KOPT-K1 (cell line): ENCODE results near the gene WFDC1.

Experiments used
- H3K27ac ChIP-seq: fragments of 200-600 bp; sonication (generic); 2 replicates; pipeline ENCODE4 v1.5.1; 2016; ENCODE audit warnings: antibody characterized with exemption, mild to moderate bottlenecking, low read depth, low read length; ENCODE audit not compliant: poor library complexity, severe bottlenecking
- H3K36me3 ChIP-seq: fragments of 200-600 bp; sonication (generic); 2 replicates; pipeline ENCODE4 v1.5.1; 2017; ENCODE audit warnings: antibody characterized with exemption, mild to moderate bottlenecking, low read length, moderate library complexity; ENCODE audit not compliant: insufficient read depth
- H3K9me3 ChIP-seq: fragments of 200-600 bp; sonication (generic); 2 replicates; pipeline ENCODE4 v1.5.1; 2017; ENCODE audit warnings: antibody characterized with exemption, low read length, mild to moderate bottlenecking; ENCODE audit not compliant: insufficient read depth, poor library complexity, severe bottlenecking

WFDC1 gene, protein sequence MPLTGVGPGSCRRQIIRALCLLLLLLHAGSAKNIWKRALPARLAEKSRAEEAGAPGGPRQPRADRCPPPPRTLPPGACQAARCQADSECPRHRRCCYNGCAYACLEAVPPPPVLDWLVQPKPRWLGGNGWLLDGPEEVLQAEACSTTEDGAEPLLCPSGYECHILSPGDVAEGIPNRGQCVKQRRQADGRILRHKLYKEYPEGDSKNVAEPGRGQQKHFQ

GRCh38 chr16:84294531-84295142 lies at the start of gene WFDC1:
Gene WFDC1, plus strand, starts transcription at chr16:84294878. Its CDS starts 94 bp downstream, at chr16:84294972.
- no peaks in the 10 kb centered on the region for H3K36me3 ChIP-seq
- H3K27ac ChIP-seq, result no peak within 1 kb of the TSS
- no peaks in the 10 kb centered on the region for H3K9me3 ChIP-seq

DNA sequence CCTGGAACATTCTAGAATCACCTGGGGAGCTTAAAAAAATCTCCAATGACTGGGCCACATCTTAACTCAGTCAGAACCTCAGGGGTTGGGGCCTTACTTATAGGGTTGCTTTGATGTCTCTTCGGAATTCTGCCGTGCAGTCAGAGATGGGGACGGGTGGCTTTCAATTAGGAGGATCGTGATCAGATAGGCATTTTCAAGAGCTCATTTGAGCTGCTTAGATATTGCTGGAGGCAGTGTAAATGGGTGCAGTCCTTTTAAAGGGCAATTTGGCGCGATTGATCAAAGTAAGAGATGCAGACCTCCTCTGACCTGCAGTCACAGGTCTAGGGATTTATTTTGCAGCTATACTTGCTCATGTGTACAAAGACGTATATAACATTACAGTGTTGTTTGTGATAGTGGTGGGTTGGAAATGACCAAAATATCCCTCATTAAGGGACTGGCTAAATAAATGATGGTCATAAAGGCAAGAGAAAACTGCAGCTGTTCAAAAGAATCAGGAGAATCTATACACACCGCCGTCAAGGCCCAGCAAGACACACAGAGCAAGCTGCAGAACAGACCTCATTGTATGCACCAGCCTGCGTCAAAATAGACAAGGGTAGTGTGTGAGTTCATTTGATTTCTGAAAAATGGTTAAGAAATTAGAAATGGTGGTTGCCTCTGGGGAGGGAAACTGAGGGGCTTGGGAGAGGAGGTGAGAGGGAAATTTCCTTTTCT lies 48.6 kb upstream of the WFDC1 start:
- Histone ChIP-seq H3K27ac (no peak overlapping the region), H3K9me3 (no peaks in the 10 kb centered on the region), H3K36me3 (no peaks in the 10 kb centered on the region)

DNA sequence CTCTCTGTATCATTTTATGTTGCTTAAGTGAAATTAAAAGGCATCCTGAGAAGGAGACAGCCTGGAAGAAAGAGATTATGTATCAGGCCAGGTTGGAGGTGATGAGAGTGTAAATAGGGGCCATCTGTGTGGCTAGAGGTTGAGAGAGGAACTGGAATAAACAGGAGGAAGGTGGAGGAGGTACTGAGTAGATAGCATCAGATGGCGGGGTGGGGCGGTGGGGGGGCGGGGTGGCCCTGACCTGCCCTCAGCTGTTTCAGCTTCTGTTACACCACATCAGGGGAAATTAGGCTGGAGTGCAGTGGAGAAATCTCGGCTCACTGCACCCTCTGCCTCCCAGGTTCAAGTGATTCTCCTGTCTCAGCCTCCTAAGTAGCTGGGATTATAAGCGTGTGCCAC lies 48.0 kb upstream of the WFDC1 start:
- H3K36me3 ChIP-seq, result no peaks in the 10 kb centered on the region
- H3K9me3 ChIP-seq, result no peaks in the 10 kb centered on the region
- H3K27ac ChIP-seq, result no peak overlapping the region

GRCh38 chr16:84247331-84247730 lies 47.3 kb upstream of the WFDC1 start:
- H3K9me3 ChIP-seq, result no peaks in the 10 kb centered on the region
- H3K27ac ChIP-seq, result no peak overlapping the region
- no peaks in the 10 kb centered on the region for H3K36me3 ChIP-seq

GRCh38 chr16:84247844-84248243 lies 46.8 kb upstream of the WFDC1 start:
- H3K27ac ChIP-seq, result no peak overlapping the region
- H3K36me3 ChIP-seq, result no peaks in the 10 kb centered on the region

GRCh38 chr16:84252184-84252583 lies 42.5 kb upstream of the WFDC1 start:
- Histone ChIP-seq H3K36me3 (no peaks in the 10 kb centered on the region), H3K9me3 (peaks cover 5% of the 10 kb centered on the region), H3K27ac (no peak overlapping the region)

More at GRCh38 chr16:84247844-84248243, 46.8 kb upstream of the WFDC1 start:
- H3K9me3 ChIP-seq, result no peaks in the 10 kb centered on the region

DNA sequence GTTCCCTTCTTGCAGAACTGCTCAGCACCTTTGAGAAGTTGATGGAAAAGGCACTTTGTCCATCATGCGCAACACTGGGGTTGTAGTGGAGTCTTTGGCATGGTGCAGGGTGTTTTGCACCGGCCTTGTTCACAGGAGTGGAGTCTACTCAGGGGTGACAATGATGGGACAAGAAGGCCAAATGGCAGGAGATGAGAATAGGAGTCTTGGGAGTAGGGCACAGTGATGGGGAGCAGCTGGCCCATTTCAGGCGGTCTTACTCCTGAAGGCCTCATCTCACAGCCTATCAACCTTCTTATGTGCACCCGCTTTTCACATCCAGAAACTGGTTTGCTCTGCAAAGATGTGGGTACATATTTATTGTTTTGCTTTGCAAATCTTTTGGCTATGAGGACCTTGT lies 41.5 kb upstream of the WFDC1 start:
- no peak overlapping the region for H3K27ac ChIP-seq
- no peaks in the 10 kb centered on the region for H3K36me3 ChIP-seq
- peaks cover 6% of the 10 kb centered on the region for H3K9me3 ChIP-seq

DNA sequence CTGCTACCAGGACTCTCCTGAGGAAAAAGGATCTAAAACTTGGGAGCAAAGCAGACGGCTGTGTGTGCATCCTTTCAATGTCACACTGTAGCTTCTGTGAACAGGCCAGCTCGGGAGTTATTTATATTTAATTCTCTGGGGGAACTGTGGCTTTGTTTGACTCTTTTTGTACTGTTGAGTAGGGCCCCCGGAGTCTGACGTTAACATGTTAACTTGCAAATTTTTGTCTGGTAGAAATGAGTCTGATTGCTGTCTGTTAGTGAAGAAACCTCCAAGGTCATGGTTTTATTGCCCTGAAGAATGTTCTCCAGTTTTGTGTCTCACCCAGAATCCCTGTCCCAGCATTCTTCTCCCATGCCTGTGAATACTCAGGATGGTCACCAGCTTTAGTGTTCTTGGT lies 40.6 kb upstream of the WFDC1 start:
- H3K9me3 ChIP-seq, result peaks cover 11% of the 10 kb centered on the region
- no peak overlapping the region for H3K27ac ChIP-seq
- no peaks in the 10 kb centered on the region for H3K36me3 ChIP-seq

- H3K9me3 ChIP-seq, result peaks cover 11% of the 10 kb centered on the region
- H3K36me3 ChIP-seq, result no peaks in the 10 kb centered on the region
- H3K27ac ChIP-seq, result no peak overlapping the region
Measured at GRCh38 chr16:84255050-84255810, 39.4 kb upstream of the WFDC1 start.

DNA sequence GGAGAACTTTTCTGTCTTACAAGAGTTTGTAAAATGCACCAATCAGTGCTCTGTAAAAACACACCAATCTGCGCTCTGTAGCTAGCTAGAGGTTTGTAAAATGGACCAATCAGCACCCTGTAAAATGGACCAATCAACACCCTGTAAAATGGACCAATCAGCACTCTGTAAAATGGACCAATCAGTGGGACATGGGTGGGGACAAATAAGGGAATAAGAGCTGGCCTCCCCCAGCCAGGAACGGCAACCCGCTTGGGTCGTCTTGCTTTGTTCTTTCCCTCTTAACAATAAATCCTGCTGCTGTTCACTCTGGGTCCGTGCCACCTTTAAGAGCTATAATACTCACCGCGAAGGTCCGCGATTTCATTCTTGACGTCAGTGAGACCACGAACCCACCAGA lies 36.4 kb upstream of the WFDC1 start:
- Histone ChIP-seq H3K27ac (no peak overlapping the region), H3K9me3 (peaks cover 11% of the 10 kb centered on the region), H3K36me3 (no peaks in the 10 kb centered on the region)

DNA sequence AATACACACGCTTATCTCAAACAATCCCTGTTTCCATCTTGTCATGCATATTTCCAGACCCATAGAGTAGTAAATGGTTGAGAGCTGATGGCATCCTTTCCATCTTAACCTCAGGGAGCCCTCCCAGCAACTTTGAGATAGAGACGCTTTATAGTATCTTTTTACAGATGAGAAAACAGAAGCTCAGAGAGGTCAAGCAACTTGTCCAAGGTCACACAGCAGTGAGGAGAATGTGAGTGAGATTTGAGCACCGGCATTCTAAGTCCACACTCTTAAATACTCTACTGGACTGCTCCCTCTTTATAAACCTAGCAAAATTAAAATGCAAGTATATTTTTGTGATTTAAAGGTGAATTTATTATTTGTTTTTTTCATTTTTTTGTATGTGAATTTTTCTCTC lies 35.0 kb upstream of the WFDC1 start:
- peaks cover 11% of the 10 kb centered on the region for H3K9me3 ChIP-seq
- no peak overlapping the region for H3K27ac ChIP-seq
- no peaks in the 10 kb centered on the region for H3K36me3 ChIP-seq

DNA sequence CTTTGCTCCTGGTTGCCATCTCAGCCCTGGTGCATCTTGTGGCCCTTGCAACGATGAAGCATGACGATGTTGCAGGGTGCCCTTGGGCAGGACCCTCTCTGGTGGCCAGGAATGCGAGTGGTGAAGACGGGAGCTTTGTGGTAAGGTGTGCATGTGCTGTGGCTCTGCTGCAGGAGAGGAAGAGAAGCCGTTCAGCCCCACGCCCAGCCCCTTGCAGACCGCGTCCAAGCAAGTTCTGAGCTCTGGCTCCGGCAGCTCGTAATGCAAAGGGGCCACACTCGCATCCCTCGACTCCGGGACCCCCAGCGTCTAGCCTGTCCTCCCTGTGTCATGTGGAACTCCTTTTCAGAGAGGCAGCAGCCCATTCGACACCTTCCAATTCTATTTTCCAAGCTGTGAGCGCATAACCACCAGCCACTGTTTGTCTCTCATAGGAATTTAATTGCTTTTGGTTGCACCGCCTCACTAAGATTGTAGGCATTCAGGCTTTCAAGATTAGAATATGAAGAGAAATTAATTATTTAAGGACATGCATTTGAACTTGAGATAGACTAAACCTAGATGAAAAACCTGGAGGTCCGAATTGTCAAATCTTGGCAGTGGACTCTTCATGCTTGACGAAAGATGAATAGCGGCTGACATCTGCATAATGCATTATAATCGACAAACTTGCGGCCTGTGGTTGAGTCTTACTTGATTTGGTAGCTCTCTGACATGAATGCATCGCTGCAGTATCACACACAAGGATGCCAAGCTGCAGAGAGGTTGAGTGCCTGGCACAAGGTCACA lies 33.7 kb upstream of the WFDC1 start:
- Histone ChIP-seq H3K9me3 (peaks cover 6% of the 10 kb centered on the region), H3K27ac (no peak overlapping the region), H3K36me3 (no peaks in the 10 kb centered on the region)

DNA sequence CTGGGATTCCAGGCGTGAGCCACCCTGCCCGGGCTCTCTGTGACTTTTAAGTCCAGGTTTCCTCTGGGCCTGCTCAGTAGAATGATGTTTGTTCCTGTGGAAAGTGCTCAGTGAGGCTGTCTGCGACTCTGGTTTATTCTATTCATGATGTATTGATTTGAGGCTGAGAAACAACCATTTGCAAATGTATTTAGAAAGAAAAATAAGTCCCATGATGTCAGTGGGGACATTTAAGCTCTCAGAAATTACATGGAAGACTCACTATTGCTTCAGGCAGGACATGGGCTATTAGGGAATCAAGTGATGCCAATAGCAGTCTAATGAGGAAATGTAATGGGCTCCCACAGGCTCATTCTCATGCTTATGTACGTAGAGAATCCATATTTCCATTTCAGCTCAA lies 32.6 kb upstream of the WFDC1 start:
- H3K36me3 ChIP-seq, result no peaks in the 10 kb centered on the region
- H3K9me3 ChIP-seq, result peaks cover 6% of the 10 kb centered on the region
- no peak overlapping the region for H3K27ac ChIP-seq

- Histone ChIP-seq H3K9me3 (peaks cover 6% of the 10 kb centered on the region), H3K36me3 (no peaks in the 10 kb centered on the region), H3K27ac (no peak overlapping the region)
Measured at GRCh38 chr16:84262939-84263338, 31.7 kb upstream of the WFDC1 start.
